KOPT-K1 (cell line): Measurements from ENCODE around the gene SNX3.
"Not testable (repeated sequence)": the region's sequence is repeated elsewhere in the genome, so short reads cannot be mapped to it uniquely, and the experiment has no call there.

ENCODE experiments used
- H3K27ac ChIP-seq: fragments of 200-600 bp; sonication (generic); 2 replicates; pipeline ENCODE4 v1.5.1; 2016; ENCODE audit warnings: antibody characterized with exemption, mild to moderate bottlenecking, low read depth, low read length; ENCODE audit not compliant: poor library complexity, severe bottlenecking
- H3K36me3 ChIP-seq: fragments of 200-600 bp; sonication (generic); 2 replicates; pipeline ENCODE4 v1.5.1; 2017; ENCODE audit warnings: antibody characterized with exemption, mild to moderate bottlenecking, low read length, moderate library complexity; ENCODE audit not compliant: insufficient read depth
- H3K9me3 ChIP-seq: fragments of 200-600 bp; sonication (generic); 2 replicates; pipeline ENCODE4 v1.5.1; 2017; ENCODE audit warnings: antibody characterized with exemption, low read length, mild to moderate bottlenecking; ENCODE audit not compliant: insufficient read depth, poor library complexity, severe bottlenecking

The SNX3 gene

DNA sequence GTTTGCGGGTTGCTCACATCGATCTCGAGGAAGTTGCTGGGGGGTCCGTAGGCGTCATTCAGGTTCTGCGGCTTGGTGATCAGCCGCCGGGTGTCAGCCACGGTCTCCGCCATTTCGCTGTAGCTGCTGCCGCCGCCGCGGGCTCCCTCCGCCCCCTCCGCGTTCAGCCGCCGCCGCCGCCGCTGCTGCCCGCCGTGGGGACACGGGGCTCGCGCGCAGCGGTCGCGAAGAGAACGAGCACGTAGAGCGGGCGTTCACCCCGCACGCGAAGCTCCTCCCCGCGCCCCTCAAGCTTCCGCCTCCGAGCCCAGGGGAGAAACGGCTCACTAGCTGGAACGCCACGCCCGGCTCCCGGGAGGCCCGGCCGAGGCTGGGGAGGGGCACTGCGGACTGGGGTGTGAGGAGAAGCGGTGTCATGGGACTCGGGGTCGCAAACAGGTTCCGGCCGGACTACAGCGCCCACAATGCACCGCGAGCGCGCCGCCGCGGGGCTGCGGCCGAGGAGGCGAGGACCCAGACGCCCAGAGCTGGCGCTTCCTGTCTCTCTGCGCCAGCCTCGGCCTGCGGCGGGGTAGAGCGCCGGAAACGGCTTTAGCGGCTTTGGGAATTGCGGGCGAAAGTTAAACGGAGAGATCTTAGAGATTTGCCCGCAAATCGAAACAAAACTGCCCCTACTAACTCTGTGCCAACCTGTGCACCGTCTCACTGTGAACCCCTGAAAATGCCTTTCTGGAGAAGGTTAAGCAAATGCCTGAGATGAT, at the start of gene SNX3:
SNX3 (minus strand) TSS at position 232 of the 761 bp plus-strand sequence; CDS start at position 113, 119 bp downstream.
- H3K36me3 ChIP-seq: peaks cover 13% of the 10 kb centered on the region
- H3K9me3 ChIP-seq: no peaks in the 10 kb centered on the region
- peak within 1 kb of the TSS; percentile 84 for H3K27ac ChIP-seq

DNA sequence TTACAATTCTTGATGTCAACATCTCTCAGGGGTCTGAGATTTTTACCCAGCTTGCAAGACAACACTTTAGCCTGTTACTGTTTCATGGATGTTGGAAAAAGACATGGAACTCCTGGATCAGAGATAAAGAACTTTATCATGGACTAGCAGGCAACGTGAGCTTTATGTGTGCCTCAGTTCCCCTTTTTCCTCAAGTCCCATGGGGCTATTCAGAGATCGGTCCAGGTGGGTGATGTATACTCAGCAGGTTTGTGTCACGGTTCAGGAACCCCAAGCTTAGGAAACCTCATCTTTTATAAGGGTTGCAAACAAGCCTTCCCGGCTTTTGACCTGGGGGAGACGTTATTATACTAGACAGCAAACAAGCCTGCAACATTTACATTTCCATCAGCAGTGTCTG, 49.0 kb upstream of the SNX3 start:
- Histone ChIP-seq H3K9me3 (no peaks in the 10 kb centered on the region), H3K36me3 (no peaks in the 10 kb centered on the region), H3K27ac (no peak overlapping the region)

DNA sequence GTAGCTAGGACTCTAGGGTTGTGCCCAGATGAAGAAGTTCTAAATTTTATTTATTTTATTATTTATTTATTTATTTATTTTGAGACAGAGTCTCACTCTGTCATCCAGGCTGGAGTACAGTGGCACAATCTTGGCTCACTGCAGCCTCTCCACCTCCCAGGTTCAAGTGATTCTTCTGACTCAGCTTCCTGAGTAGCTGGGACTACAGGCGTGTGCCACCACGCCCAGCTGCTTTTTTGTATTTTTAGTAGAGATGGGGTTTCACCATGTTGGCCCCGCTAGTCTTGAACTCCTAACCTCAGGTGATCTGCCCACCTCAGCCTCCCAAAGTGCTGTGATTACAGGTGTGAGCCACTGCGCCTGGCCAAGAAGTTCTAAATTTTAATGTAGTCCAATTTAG, 47.8 kb upstream of the SNX3 start:
- not testable (repeated sequence) for H3K36me3 ChIP-seq, H3K9me3 ChIP-seq, H3K27ac ChIP-seq

DNA sequence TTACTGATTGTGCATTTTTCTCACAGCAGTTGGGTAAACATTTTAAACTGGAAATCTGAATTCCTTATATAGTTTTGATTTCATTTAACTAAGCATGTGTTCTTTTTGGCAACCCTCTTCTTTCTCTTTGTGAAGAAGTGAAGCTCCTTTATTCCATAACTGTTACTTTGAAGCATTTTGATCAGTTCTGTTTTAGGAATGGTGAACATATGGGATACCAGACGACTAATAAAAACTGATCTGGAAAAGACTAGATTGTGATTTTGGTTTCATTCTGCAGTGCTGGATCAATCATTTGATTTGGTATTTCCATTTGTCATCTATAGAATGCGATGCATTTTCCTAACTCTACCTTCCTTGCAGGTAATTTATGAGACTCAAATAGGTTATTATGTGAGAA, 43.8 kb upstream of the SNX3 start:
- no peak overlapping the region for H3K27ac ChIP-seq

DNA sequence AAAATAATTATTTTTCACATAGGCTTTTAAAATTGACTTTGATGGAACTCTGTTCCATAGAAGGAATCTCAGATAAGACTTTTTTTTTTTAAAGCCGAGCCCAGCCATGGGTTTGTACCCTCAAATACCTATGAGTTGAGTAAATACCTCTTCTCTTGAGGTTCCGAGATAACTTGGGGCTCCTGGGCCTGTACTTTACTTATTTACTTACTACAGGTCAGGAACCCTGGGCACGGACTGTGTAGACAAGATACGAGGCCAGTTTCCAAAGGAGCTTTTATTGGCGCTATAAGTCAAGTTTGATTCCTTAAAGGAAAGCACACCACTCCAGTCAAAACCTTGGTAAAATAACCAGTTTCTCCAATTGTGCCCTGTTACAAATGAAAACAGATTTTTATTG, 41.5 kb upstream of the SNX3 start:
- Histone ChIP-seq H3K9me3 (peaks cover 12% of the 10 kb centered on the region), H3K27ac (no peak overlapping the region), H3K36me3 (no peaks in the 10 kb centered on the region)

More for the DNA sequence above, 43.8 kb upstream of the SNX3 start:
- H3K9me3 ChIP-seq: peaks cover 12% of the 10 kb centered on the region
- no peaks in the 10 kb centered on the region for H3K36me3 ChIP-seq

DNA sequence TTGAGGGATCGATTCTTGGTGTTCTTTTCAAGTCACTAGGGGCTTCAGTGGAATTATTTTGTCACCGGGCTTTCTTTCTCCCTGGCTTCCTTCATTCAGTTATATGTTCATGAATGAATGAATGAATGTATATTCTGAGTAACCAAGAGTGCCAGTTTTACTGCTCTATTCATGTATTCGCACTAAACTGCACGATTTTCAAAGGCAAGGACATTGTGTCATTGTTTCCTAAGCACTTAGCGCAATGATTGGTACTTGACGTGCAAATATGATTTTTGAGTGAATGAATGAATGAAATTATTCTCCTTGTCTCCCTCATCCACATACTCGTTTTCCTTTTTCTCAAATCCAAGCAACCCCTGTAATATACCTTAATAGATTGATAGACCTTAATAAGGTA, 34.8 kb upstream of the SNX3 start:
- H3K36me3 ChIP-seq: no peaks in the 10 kb centered on the region
- H3K9me3 ChIP-seq: no peaks in the 10 kb centered on the region
- H3K27ac ChIP-seq: peak overlapping the region; percentile 95

DNA sequence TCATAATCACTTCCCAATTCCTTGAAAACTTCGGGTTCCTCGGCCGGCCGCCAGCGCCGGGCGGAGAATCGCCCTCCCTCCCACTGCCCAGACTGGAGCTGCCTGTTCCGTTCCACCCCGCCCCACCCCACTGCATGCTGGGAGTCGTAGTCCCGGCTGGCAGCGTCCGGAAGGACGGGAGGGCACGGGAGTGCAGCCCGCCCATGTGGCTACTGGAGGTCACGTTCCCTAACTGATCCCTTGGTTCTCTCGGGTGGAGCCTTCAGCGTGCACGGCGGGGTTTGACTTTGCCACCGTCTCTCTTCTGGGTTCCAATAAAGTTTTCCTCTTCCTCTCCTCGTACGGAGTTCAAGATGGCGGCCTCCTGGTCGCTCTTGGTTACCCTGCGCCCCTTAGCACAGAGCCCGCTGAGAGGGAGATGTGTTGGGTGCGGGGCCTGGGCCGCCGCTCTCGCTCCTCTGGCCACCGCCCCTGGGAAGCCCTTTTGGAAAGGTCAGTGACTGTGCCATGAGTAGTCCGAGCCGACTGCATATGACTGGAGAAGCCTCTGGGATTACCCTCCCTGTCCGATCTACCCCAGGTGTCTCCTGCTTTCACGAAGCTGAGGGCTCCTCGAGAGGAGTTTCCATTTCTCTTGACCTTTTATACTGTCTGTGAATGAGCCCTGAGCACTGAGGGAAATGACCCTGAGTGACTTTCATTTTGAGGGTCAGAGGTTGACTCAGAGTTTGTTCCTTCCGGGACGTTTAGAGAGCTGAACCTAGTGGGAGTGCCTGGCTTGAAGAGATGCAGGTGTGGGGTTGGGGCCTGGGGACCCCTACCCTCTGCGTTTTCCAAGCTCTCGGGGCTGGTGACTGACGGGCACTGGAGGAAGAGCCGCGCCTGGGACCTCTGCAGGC, 34.1 kb upstream of the SNX3 start, which contains the start of gene AFG1L:
AFG1L (plus strand) TSS at position 328 of the 899 bp plus-strand sequence; CDS start at position 354, 26 bp downstream.
- Histone ChIP-seq H3K27ac (peak within 1 kb of the TSS; percentile 95), H3K9me3 (no peaks in the 10 kb centered on the region), H3K36me3 (no peaks in the 10 kb centered on the region)

DNA sequence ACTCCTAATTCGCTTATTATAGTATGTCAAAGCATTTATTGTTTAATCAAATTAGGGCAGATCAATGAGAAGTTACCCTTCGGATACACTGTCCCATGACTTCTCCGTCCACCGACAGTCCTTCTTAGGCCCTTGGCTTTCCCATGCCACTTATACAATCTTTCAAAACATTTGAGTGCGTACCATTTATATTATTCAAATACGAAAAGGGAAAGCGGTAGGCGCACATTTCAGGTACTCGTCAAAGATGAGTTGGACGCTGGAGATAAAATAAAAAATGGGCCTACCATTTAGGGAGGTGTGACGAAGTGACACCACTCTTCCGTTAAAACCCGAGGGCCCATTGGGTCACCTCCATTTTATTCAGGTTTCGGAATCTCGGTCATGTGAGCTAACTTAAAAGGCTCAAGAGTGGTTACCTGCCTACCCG, 33.5 kb upstream of the SNX3 start:
- H3K9me3 ChIP-seq: no peaks in the 10 kb centered on the region
- H3K27ac ChIP-seq: peak overlapping the region; percentile 95
- H3K36me3 ChIP-seq: no peaks in the 10 kb centered on the region

DNA sequence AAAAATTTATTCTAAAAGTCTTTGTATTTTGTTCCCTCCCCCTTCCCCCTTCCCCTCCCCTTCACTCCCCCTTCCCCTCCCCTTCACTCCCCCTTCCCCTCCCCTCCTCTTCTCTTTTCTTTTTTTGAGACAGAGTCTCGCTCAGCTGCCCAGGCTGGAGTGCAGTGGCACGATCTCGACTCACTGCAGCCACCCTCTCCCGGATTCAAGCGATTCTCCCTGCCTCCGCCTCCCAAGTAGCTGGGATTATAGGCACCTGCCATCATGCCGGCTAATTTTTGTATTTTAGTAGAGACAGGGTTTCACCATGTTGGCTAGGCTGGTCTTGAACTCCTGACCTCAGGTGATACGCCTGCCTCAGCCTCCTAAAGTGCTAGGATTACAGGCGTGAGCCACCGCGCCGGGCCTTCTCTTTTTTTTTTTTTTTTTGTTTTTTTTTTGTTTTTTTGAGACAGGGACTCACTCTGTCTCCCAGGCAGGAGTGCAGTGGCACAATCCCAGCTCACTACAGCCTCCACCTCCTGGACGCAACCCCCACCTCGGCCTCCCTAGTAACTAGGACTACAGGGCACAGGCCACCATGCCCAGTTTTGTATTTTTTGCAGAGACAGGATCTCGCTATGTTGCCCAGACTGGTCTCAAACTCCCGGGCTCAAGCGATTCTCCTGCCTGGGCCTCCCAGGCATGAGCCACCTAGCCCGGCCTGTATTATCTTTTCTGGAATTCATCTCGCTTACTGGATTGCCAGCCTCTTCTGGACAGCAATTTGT, 32.9 kb upstream of the SNX3 start:
- H3K9me3 ChIP-seq: no peaks in the 10 kb centered on the region
- H3K27ac ChIP-seq: peak overlapping the region; percentile 95
- no peaks in the 10 kb centered on the region for H3K36me3 ChIP-seq

DNA sequence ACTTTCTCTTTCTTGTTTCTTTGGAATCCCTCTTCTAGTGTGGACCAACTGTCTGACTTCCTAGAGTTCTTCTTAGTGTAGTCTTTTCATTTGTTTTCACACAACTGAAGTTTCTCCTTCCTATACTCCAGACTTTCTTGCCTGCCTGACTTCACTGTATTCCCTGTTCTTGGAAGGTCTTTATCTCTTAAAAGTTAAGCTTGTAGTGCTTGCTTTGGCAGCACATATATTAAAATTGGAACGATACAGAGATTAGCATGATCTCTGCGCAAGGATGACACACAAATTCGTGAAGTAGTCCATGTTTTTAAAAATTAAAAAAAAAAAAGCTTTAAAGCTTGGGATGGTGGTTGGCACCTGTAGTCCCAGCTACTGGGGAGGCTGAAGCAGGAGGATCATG, 31.7 kb upstream of the SNX3 start:
- not testable (repeated sequence) for H3K9me3 ChIP-seq, H3K27ac ChIP-seq, H3K36me3 ChIP-seq

DNA sequence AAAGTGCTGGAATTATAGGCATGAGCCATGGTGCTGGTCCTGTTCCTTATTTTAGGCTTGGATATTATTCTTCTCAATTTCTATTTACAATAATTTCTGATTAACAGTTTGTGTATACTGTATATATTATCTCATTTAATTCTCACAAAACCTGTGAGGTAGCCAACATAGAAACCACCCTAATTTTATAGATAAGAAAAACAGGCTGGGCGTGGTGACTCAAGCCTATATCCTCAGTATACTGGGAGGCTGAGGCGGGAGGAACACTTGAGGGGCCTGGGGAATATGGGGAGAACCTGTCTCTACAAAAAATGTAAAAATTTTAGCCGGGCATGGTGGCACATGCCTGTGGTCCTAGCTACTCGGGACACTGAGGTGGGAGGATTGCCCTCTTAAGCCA, 30.3 kb upstream of the SNX3 start:
- no peak overlapping the region for H3K27ac ChIP-seq
- H3K36me3 ChIP-seq: no peaks in the 10 kb centered on the region
- H3K9me3 ChIP-seq: no peaks in the 10 kb centered on the region

DNA sequence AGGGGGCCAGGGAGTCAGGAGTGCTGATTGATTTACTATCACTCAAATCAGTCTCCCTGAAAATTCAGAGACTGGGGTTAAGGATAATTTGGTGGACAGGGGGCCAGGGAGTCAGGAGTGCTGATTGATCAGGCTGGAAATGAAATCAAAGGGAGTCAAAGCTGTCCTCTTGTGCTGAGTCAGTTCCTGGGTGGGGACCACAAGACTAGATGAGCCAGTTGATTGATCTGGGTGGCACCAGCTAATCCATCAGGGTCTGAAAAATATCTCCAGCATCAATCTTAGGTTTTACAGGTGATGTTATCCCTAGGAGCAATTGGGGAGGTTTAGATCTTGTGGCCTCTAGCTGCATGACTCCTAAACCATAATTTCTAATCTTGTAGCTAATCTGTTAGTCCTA, 27.9 kb upstream of the SNX3 start:
- no peaks in the 10 kb centered on the region for H3K36me3 ChIP-seq
- H3K9me3 ChIP-seq: no peaks in the 10 kb centered on the region
- H3K27ac ChIP-seq: no peak overlapping the region

DNA sequence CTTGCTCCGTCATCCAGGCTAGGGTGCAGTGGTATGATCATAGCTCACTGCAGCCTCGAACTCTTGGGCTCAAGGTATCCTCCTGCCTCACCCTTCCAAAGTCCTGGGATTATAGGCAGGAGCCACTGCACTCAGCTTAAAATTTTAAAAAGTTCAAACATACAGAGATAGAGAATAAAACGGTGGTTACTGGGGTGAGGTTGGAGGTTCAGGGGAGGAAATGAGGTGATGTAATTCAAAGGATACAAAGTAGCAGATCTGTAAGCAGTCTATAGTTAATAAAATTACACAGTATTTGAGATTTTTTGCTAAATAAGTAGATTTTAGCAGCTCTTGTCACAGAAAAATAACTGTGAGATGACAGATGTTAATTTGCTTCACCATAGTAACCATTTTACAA, 26.5 kb upstream of the SNX3 start:
- Histone ChIP-seq H3K36me3 (no peaks in the 10 kb centered on the region), H3K27ac (no peak overlapping the region), H3K9me3 (no peaks in the 10 kb centered on the region)

DNA sequence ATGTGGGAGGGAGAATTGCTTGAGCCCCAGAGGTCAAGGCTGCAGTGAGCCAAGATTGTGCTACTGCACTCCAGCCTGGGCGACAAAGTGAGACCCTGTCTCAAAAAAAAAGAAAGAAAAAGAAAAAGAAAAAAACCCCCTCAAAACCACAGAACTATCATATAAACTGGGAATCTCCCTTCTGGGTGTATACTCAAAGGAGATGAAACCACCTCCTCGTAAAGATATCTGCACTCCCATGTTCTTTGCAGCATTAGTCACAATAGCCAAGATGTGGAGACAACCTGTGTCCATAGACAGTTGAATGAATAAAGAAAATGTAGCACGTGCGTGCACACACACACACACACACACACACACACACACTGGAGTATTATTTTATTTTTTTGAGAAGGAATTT, 25.5 kb upstream of the SNX3 start:
- Histone ChIP-seq H3K9me3 (no peaks in the 10 kb centered on the region), H3K27ac (no peak overlapping the region)

DNA sequence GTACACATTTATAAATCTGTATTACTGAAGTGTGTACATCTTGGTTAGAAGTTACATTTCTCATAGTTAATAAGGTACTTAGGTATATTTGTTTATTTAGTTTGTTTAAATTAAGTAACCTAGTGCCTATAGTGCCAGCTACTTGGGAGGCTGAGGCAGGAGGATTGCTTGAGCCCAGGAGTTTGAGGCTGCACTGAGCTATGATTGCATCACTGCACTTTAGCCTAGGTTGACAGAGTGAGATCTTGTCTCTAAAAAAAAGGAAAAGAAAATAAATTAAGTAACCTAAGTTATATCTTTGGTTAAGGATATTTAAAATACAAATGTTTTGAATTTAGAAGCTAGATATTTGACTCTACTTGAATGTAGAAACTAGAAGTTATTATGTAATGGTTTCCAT, 24.5 kb upstream of the SNX3 start:
- no peaks in the 10 kb centered on the region for H3K36me3 ChIP-seq
- no peaks in the 10 kb centered on the region for H3K9me3 ChIP-seq
- no peak overlapping the region for H3K27ac ChIP-seq

More for the DNA sequence above, 25.5 kb upstream of the SNX3 start:
- H3K36me3 ChIP-seq: no peaks in the 10 kb centered on the region
